ENCODE measurements around the gene HSP90AB1. TPM values are rescaled to one million over a fixed set of nuclear protein-coding genes. Genes with fewer than 3 reads are reported as not detected.

The HSP90AB1 gene
- total RNA-seq, 3 donors from 2014 or later: 3,050 to 3,190 (median 3,088) TPM

DNA sequence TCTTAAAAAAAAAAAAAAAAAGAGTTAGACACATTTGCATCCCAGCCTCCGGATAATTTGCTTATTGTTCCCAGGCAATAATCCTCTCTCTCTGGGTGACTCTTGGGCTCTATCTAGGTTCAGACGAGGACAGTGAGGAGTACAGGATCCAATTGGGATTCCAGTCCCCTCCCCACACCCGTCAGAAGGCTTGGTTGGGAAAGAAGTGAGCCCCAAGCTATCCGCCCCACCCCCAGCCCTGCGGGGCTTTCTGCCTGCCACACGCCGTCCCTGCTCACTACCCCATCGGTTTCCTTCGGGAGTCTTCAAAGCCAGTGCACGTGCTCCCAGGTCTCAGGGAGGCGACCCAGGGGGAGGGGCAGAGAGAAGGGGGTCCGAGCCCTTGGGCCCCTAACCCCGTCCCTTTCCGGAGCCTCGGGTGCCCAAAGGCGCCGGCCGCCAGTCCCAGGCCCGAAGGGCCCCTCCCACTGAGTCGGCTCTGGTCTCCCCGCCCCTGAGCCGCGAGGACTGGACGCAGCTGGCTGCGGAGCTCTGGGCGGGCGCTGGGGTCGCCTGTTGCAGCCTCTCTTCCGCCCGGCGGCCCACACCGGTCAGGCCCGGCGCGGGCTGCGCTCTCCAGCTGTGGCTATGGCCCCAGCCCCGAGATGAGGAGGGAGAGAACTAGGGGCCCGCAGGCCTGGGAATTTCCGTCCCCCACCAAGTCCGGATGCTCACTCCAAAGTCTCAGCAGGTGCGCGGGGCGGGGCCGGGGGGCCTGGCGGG is 27.7 kb upstream of the HSP90AB1 start:
- DNase-seq (no peak), ATAC-seq (peak in 1 of 2 donors; percentile 8)
- peaks cover 20% of the 10 kb centered on the region for H3K27me3 Mint-ChIP-seq (ENCODE audit: low read depth)
- H3K36me3 Mint-ChIP-seq (ENCODE audit: insufficient read depth): no peaks in the 10 kb centered on the region
- H3K4me3 Mint-ChIP-seq: no peak overlapping the region
- peaks cover 27% of the 10 kb centered on the region for H3K4me1 Mint-ChIP-seq (ENCODE audit: low read depth)
- H3K9me3 Mint-ChIP-seq: no peaks in the 10 kb centered on the region

- Mint-ChIP-seq H3K4me1 (ENCODE audit: low read depth) (peaks cover 35% of the 10 kb centered on the region), H3K4me3 (no peak overlapping the region), H3K27me3 (ENCODE audit: low read depth) (peaks cover 20% of the 10 kb centered on the region), H3K9me3 (no peaks in the 10 kb centered on the region), H3K36me3 (ENCODE audit: insufficient read depth) (peaks cover 5% of the 10 kb centered on the region)
- DNase-seq (no peak), ATAC-seq (no peak)
Measured at GRCh38 chr6:44219815-44220784, 26.8 kb upstream of the HSP90AB1 start.

DNA sequence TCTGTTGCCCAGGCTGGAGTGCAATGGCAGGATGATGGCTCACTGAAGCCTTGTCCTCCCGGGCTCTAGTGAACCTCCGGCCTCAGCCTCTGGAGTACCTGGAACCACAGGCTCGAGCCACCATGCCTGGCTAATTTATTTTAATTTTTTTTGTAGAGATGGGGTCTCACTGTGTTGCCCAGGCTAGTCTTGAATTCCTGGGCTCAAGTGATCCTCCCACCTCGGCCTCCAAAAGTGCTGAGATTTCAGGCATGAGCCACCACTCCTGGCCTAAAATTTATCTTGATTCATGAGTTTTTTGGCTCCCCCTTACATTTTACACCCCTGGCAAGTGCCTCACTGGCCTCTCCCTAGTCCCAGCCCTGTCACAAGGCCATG is 26.0 kb upstream of the HSP90AB1 start:
- DNase-seq (no peak), ATAC-seq (no peak)
- H3K9me3 Mint-ChIP-seq: no peaks in the 10 kb centered on the region
- peaks cover 20% of the 10 kb centered on the region for H3K27me3 Mint-ChIP-seq (ENCODE audit: low read depth)
- H3K4me1 Mint-ChIP-seq (ENCODE audit: low read depth): peaks cover 37% of the 10 kb centered on the region
- peaks cover 5% of the 10 kb centered on the region for H3K36me3 Mint-ChIP-seq (ENCODE audit: insufficient read depth)
- H3K4me3 Mint-ChIP-seq: no peak overlapping the region

DNA sequence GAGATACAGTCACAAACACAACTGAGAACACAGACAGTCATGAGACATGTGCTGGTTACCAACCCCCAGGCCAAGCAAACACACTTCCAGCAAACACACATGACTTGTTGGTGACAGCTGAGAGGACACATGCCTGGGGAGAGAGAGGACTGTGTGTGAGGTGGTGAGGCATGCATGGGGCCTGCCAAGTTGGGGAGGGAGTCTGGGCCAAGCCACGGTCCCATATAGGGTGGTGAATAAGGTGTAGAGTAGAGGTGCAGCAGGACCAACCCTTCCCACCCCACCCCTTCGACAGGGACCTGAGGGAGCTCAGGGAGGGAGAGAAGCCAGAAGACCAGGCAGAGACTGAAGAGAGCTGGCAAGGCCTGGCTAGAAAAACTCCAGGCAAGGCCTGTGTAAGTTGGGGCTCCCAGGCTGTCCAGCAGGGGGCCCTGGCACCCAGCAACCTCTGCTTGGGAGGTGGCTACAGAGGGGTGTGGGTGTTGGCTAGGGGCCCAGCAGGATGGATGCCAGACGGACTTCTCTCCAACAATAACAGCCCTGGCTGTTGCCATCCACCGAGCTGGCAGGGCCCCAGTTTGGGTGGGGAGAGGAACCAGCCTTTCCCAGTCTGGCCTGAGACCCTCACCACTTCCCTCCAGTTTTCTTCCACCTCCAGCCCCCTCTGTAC is 25.5 kb upstream of the HSP90AB1 start:
- peak overlapping the region; percentile 26 for H3K4me3 Mint-ChIP-seq
- H3K4me1 Mint-ChIP-seq (ENCODE audit: low read depth): peaks cover 37% of the 10 kb centered on the region

DNA sequence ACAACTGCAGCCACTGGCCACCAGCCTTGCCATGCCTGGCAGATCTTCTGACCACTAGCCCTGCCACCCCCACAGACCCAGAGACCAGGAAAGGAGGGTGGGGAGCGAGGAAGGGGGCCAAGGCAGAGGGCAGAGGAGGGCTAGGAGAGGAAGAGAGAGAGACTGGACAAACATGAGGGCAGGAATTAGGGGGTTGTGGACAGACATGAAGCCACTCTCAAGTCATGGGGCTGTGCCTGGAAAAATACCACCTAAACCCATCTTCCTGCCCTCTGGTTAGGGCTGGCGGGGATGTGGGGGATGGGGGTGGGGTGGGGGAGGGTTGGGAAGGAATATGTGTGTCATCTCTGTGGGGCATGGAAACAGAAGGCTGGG is 25.0 kb upstream of the HSP90AB1 start:
- peaks cover 13% of the 10 kb centered on the region for H3K27me3 Mint-ChIP-seq (ENCODE audit: low read depth)
- no peak for DNase-seq
- H3K36me3 Mint-ChIP-seq (ENCODE audit: insufficient read depth): peaks cover 5% of the 10 kb centered on the region
- peak overlapping the region; percentile 26 for H3K4me3 Mint-ChIP-seq
- no peak for ATAC-seq
- H3K9me3 Mint-ChIP-seq: no peaks in the 10 kb centered on the region
- H3K4me1 Mint-ChIP-seq (ENCODE audit: low read depth): peaks cover 37% of the 10 kb centered on the region

More for the DNA sequence above, 25.5 kb upstream of the HSP90AB1 start:
- H3K9me3 Mint-ChIP-seq: no peaks in the 10 kb centered on the region
- peak; percentile 29 to 32 for ATAC-seq
- H3K27me3 Mint-ChIP-seq (ENCODE audit: low read depth): peaks cover 16% of the 10 kb centered on the region
- peaks cover 5% of the 10 kb centered on the region for H3K36me3 Mint-ChIP-seq (ENCODE audit: insufficient read depth)
- peak; percentile 62 for DNase-seq

DNA sequence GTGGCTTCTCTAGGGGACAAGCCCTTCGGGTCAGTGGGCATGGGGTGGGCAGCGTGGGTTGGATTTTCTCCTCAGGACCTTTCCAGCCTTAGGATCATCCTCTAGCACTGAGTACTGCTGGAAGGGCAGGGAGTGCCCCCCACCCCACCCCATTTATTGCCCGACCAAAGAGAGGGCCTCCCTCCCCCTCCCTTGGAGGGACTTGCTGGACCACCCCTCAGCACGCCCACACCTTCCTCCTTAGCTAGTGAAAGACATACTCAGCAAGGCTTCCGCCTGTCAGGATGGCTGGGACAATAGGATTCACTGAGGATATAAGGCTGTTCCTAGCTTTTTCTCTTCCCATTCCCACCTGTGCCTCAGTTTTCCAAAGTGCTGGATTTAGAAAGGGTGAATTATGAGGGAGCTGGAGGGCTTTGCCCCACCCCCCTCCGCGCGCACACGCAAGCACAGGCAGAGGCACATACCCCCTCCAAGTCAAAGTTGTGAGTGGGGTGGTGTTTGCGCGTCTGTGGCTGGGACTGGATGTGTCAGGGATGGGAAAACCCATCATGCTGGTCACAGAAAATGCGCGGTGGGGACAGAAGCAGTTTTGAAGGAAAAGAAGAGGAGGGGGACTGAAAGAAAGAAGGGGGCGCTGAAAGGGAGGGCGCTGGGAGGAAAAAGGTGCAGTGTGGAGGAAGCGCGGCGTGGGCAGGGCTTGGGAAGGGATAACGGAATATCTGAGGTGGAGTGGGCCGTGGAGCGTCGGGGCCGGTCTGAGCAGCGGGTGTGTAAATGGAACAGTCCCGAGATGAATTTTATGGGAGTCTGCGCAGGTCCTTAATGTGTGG is 24.2 kb upstream of the HSP90AB1 start:
- Mint-ChIP-seq H3K4me1 (ENCODE audit: low read depth) (peaks cover 37% of the 10 kb centered on the region), H3K36me3 (ENCODE audit: insufficient read depth) (peaks cover 5% of the 10 kb centered on the region), H3K4me3 (peak overlapping the region; percentile 90), H3K27me3 (ENCODE audit: low read depth) (peaks cover 11% of the 10 kb centered on the region), H3K9me3 (no peaks in the 10 kb centered on the region)
- ATAC-seq (peak in 1 of 2 donors; percentile 8), DNase-seq (no peak)

- Mint-ChIP-seq H3K4me3 (peak within 1 kb of the TSS; percentile 90), H3K27me3 (ENCODE audit: low read depth) (peaks cover 9% of the 10 kb centered on the region), H3K9me3 (no peaks in the 10 kb centered on the region), H3K4me1 (ENCODE audit: low read depth) (peaks cover 35% of the 10 kb centered on the region), H3K36me3 (ENCODE audit: insufficient read depth) (peaks cover 8% of the 10 kb centered on the region)
- peak; percentile 83 for DNase-seq
- peak; percentile 77 to 79 for ATAC-seq
Measured at GRCh38 chr6:44223319-44224028, 23.4 kb upstream of the HSP90AB1 start, which contains the start of gene SLC29A1. Gene SLC29A1, plus strand, starts transcription at chr6:44223595. Its CDS starts 3,719 bp downstream, at chr6:44227314.

DNA sequence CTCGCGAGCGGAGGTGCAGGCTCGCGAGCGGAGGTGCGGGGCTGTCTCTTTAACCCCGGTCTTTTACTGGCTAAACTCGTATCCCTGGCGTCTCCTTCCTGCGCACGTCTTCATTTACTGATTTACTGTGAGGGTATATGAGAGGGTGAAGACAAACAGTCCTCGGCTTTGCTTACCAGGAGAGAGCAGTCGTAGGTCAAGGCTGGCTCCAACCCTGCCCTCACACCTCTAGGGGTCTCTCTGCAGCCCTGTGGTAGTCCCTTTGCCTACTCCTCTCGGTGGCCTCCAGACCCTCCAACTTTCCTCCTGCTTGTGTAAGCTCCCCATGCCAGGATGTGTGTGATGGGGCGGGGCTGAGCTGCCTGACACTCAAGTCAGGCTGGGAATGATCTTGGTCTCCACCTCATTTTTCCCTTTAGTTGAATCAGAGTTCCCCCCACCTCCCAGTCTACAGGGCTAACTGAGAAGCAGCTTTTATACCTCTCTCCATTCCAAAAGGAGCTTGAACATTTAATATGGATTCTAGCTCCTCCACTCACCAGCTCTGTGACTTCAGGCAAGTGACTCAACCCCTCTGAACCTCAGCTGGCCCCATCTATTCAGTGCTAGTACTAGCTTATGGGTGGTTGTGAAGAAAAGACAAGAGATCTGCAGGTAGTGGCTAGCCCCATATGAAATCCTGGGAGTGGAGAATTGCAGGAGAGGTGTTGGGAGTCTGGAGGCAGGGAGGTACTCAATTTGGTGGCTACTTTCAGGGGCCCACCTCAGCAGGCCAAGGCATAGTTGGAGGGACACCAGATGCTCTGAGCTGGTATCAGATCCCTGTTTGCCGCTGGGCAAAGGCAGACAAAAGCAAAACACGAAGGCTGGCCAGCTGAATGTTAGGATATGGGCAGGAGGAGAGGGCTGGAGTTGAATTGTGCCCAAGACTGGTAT is 22.6 kb upstream of the HSP90AB1 start:
- peaks cover 8% of the 10 kb centered on the region for H3K36me3 Mint-ChIP-seq (ENCODE audit: insufficient read depth)
- DNase-seq (no peak), ATAC-seq (peak; percentile 10 to 29)
- peaks cover 4% of the 10 kb centered on the region for H3K27me3 Mint-ChIP-seq (ENCODE audit: low read depth)
- peak overlapping the region; percentile 90 for H3K4me3 Mint-ChIP-seq
- peaks cover 30% of the 10 kb centered on the region for H3K4me1 Mint-ChIP-seq (ENCODE audit: low read depth)
- H3K9me3 Mint-ChIP-seq: no peaks in the 10 kb centered on the region

GRCh38 chr6:44224965-44225305 is 22.0 kb upstream of the HSP90AB1 start:
- Mint-ChIP-seq H3K27me3 (ENCODE audit: low read depth) (peaks cover 1% of the 10 kb centered on the region), H3K4me3 (peak overlapping the region; percentile 90), H3K4me1 (ENCODE audit: low read depth) (peaks cover 30% of the 10 kb centered on the region), H3K36me3 (ENCODE audit: insufficient read depth) (peaks cover 8% of the 10 kb centered on the region), H3K9me3 (no peaks in the 10 kb centered on the region)
- DNase-seq (no peak), ATAC-seq (no peak)

- ATAC-seq: no peak
- Mint-ChIP-seq H3K9me3 (no peaks in the 10 kb centered on the region), H3K27me3 (ENCODE audit: low read depth) (no peaks in the 10 kb centered on the region), H3K4me1 (ENCODE audit: low read depth) (peaks cover 30% of the 10 kb centered on the region), H3K36me3 (ENCODE audit: insufficient read depth) (peaks cover 12% of the 10 kb centered on the region), H3K4me3 (peak overlapping the region; percentile 24)
- DNase-seq: no peak
Measured at GRCh38 chr6:44225579-44226325, 21.1 kb upstream of the HSP90AB1 start.

- H3K9me3 Mint-ChIP-seq: no peaks in the 10 kb centered on the region
- H3K27me3 Mint-ChIP-seq (ENCODE audit: low read depth): no peaks in the 10 kb centered on the region
- H3K4me1 Mint-ChIP-seq (ENCODE audit: low read depth): peaks cover 26% of the 10 kb centered on the region
- H3K36me3 Mint-ChIP-seq (ENCODE audit: insufficient read depth): peaks cover 17% of the 10 kb centered on the region
- ATAC-seq (no peak), DNase-seq (no peak)
- no peak overlapping the region for H3K4me3 Mint-ChIP-seq
Measured at GRCh38 chr6:44226368-44227147, 20.3 kb upstream of the HSP90AB1 start.
